Stimulated activated CD8-positive, alpha-beta memory T cell treated with anti-CD3 and anti-CD28 coated beads, Interleukin-7, amount 100 ng/mL, for 48 hours (primary cell): ENCODE data around the gene NGF.

Source experiments
- DNase-seq, 2 donors: peaks; one replicate each; pipeline ENCODE4 v3.0.0-alpha.2; 2020; ENCODE audit warnings: low read depth in 1 of 2; ENCODE audit errors: extremely low read depth in 1 of 2

NGF gene

GRCh38 chr1:115283681-115284146 is 54.3 kb downstream of the NGF start:
- DNase-seq: no peak

- no peak for DNase-seq
These were observed 54.8 kb downstream of the NGF start for GRCh38 chr1:115283249-115283648.

- no peak for DNase-seq
These were observed 55.2 kb downstream of the NGF start for GRCh38 chr1:115282807-115283208.

- DNase-seq: no peak
These were observed 56.9 kb downstream of the NGF start for GRCh38 chr1:115281143-115281542.

GRCh38 chr1:115280064-115280463 is 58.0 kb downstream of the NGF start:
- DNase-seq: no peak

GRCh38 chr1:115278211-115278610 is 59.8 kb downstream of the NGF start:
- DNase-seq: no peak

- peak in 1 of 2 donors; percentile 2 for DNase-seq
These were observed 60.8 kb downstream of the NGF start for GRCh38 chr1:115277276-115277675.

- no peak for DNase-seq
These were observed 62.8 kb downstream of the NGF start for GRCh38 chr1:115275216-115275615.

- no peak for DNase-seq
These were observed 63.6 kb downstream of the NGF start for GRCh38 chr1:115274467-115274866.

- no peak for DNase-seq
These were observed 71.2 kb downstream of the NGF start for GRCh38 chr1:115266729-115267421.

- no peak for DNase-seq
These were observed 73.0 kb downstream of the NGF start for GRCh38 chr1:115265099-115265498.

GRCh38 chr1:115262886-115263285 is 75.2 kb downstream of the NGF start:
- no peak for DNase-seq

GRCh38 chr1:115261496-115261895 is 76.6 kb downstream of the NGF start:
- no peak for DNase-seq

- DNase-seq: no peak
These were observed 79.7 kb downstream of the NGF start for GRCh38 chr1:115258302-115258866.

GRCh38 chr1:115257591-115257990 is 80.5 kb downstream of the NGF start:
- DNase-seq: no peak

- DNase-seq: no peak
These were observed 82.9 kb downstream of the NGF start for GRCh38 chr1:115255154-115255553.

- no peak for DNase-seq
These were observed 85.5 kb downstream of the NGF start for GRCh38 chr1:115252585-115252984.

- DNase-seq: no peak
These were observed 86.2 kb downstream of the NGF start for GRCh38 chr1:115251856-115252255.

GRCh38 chr1:115251340-115251748 is 86.7 kb downstream of the NGF start:
- DNase-seq: no peak

GRCh38 chr1:115246526-115246925 is 91.5 kb downstream of the NGF start:
- no peak for DNase-seq

GRCh38 chr1:115245227-115245626 is 92.8 kb downstream of the NGF start:
- no peak for DNase-seq

- DNase-seq: no peak
These were observed 95.5 kb downstream of the NGF start for GRCh38 chr1:115242543-115242942.

GRCh38 chr1:115241309-115241708 is 96.7 kb downstream of the NGF start:
- DNase-seq: no peak
